Erythroblast (primary cell): Measurements from ENCODE around the gene STARD5.

Experiments
- GATA1 ChIP-seq: IDR thresholded peaks from 2 replicates; pipeline ENCODE4 v1.6.1; 2011; ENCODE audit warnings: low read depth, mild to moderate bottlenecking, control low read depth, low read length, moderate library complexity
- POLR2A ChIP-seq: IDR thresholded peaks from 2 replicates; pipeline ENCODE4 v1.6.1; 2011; ENCODE audit warnings: mild to moderate bottlenecking, low read length

DNA sequence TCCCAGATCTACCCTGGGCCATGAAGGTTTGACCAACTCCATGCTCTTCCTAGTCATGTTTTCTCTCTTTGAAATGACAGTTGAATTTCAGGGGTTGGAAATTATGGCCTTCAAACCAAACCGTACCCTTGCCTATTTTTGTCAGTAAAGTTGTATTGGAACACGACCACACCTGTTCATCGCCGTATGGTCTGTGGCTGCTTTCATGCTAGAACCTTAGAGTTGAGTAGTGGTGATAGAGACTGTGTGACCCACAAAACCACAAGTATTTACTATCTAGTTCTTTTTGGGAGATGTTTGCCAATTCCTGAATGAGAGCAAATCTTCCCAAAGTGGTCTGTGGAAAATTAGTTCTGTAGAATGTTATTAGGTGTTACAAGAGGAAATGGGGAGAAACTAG, 24.0 kb upstream of the STARD5 start:
- no peak for TF ChIP-seq POLR2A
- no peak for TF ChIP-seq GATA1
